ENCODE measurements around the gene GPX7.

Gene GPX7

DNA sequence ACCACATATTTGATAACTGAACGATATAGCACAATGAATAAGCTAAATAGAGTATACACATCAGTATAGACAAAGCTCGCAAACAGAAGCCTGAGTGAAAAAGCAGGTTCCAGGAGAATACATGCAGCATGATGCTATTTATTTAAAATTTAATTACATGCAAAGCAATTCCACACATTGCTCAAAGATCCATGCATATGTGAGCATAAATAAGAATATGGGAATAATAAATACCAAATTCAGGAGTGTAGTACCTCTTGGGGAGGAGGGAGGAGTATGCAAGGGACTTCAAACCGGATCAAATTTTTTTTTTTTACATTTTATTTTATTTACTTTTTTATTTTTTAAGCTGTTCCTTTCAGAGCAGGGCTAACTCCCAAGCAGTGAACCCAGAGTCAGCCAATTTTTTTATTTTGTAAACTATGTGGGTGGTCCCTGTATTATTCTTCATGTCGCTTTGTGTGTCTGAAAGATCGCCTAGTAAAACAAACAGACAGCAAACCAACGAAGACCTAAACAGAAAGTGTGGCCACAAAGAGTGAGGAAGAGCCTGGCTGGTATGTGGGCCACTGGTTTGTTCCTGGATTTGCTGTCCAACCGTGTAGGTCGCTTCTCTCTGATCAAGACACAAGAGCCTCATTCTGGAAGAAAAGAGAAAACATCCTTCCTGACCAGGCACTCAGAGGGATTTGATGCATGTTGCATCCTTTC lies 26.6 kb downstream of the GPX7 start:
- ATAC-seq (ENCODE audit: insufficient read depth, low read depth) = no peak
- Histone ChIP-seq H3K9ac (ENCODE audit: low read depth, low read length) (no peak overlapping the region), H2AFZ (ENCODE audit: low read depth, low read length) (no peak overlapping the region), H3K4me3 (ENCODE audit: low read depth in 1 of 2, low read length in 2 of 2) (no peak overlapping the region), H4K20me1 (ENCODE audit: insufficient read depth, low read length) (no peaks in the 10 kb centered on the region), H3K27me3 (ENCODE audit: insufficient read depth, low read length, poor library complexity) (no peaks in the 10 kb centered on the region), H3K9me3 (ENCODE audit: insufficient read depth, low read length, severe bottlenecking) (no peaks in the 10 kb centered on the region), H3K4me2 (ENCODE audit: insufficient read depth, low read length) (no peak overlapping the region), H3K36me3 (ENCODE audit: insufficient read depth, low read length) (no peaks in the 10 kb centered on the region), H3K79me2 (ENCODE audit: insufficient read depth, low read length) (no peaks in the 10 kb centered on the region), H3K27ac (ENCODE audit: low read length) (no peak overlapping the region), H3K4me1 (ENCODE audit: insufficient read depth, low read length) (no peaks in the 10 kb centered on the region)
- no peak for DNase-seq
- no peak for TF ChIP-seq EZH2 (IDR thresholded peaks at IDR 0.05; ENCODE audit: borderline replicate concordance, low read depth, low read length, severe bottlenecking)
- TF ChIP-seq, protein P1, sequence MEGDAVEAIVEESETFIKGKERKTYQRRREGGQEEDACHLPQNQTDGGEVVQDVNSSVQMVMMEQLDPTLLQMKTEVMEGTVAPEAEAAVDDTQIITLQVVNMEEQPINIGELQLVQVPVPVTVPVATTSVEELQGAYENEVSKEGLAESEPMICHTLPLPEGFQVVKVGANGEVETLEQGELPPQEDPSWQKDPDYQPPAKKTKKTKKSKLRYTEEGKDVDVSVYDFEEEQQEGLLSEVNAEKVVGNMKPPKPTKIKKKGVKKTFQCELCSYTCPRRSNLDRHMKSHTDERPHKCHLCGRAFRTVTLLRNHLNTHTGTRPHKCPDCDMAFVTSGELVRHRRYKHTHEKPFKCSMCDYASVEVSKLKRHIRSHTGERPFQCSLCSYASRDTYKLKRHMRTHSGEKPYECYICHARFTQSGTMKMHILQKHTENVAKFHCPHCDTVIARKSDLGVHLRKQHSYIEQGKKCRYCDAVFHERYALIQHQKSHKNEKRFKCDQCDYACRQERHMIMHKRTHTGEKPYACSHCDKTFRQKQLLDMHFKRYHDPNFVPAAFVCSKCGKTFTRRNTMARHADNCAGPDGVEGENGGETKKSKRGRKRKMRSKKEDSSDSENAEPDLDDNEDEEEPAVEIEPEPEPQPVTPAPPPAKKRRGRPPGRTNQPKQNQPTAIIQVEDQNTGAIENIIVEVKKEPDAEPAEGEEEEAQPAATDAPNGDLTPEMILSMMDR (IDR thresholded peaks at IDR 0.05; ENCODE audit: borderline replicate concordance, extremely low read depth, low read length, poor library complexity, severe bottlenecking) = no peak

DNA sequence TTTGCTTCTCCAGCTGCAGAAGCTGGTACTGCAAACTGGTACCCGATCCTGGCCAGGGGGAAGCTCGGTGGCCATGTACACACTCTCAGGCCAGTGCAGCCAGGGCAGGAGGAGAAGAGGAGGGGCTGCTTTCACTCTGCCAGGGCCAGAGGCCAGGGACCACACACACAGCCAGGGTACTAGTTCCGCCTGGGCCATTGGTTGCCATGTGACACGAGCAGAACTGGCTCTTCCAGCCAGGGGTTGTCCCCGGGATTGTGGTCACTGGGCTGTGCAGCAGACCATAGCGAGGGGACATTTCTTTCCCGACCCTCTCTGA lies 27.1 kb downstream of the GPX7 start:
- Histone ChIP-seq H4K20me1 (ENCODE audit: insufficient read depth, low read length) (no peaks in the 10 kb centered on the region), H3K27me3 (ENCODE audit: insufficient read depth, low read length, poor library complexity) (no peaks in the 10 kb centered on the region), H3K79me2 (ENCODE audit: insufficient read depth, low read length) (no peaks in the 10 kb centered on the region), H3K27ac (ENCODE audit: low read length) (no peak overlapping the region), H3K4me2 (ENCODE audit: insufficient read depth, low read length) (no peak overlapping the region), H3K9me3 (ENCODE audit: insufficient read depth, low read length, severe bottlenecking) (no peaks in the 10 kb centered on the region), H3K36me3 (ENCODE audit: insufficient read depth, low read length) (no peaks in the 10 kb centered on the region), H2AFZ (ENCODE audit: low read depth, low read length) (no peak overlapping the region), H3K4me1 (ENCODE audit: insufficient read depth, low read length) (no peaks in the 10 kb centered on the region), H3K9ac (ENCODE audit: low read depth, low read length) (no peak overlapping the region), H3K4me3 (ENCODE audit: low read depth in 1 of 2, low read length in 2 of 2) (no peak overlapping the region)
- ATAC-seq (ENCODE audit: insufficient read depth, low read depth) (no peak), DNase-seq (no peak)
- no peak for TF ChIP-seq EZH2 (IDR thresholded peaks at IDR 0.05; ENCODE audit: borderline replicate concordance, low read depth, low read length, severe bottlenecking)
- TF ChIP-seq, protein P1 (IDR thresholded peaks at IDR 0.05; ENCODE audit: borderline replicate concordance, extremely low read depth, low read length, poor library complexity, severe bottlenecking) = no peak

DNA sequence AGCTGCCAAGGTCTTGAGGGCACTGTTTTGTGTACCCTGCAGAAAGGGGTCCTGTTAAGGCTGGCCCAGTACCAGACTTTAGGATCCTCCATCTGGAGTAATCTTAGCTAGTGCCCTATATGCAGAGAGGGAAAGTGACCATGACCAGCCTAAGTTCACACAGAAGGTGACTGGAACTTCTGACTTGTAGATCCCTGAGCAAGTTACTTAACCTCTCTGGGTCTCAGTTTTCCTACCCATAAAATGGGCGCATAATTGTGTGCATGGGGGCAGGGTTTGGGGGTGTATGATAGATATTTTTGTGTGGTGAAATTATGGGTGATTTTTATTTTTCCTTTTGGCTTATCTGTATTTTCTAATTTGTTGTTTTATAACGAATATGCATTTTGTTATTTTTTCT lies 27.5 kb downstream of the GPX7 start:
- H3K4me3 ChIP-seq (ENCODE audit: low read depth in 1 of 2, low read length in 2 of 2) = no peak overlapping the region

More for the DNA sequence above, 27.5 kb downstream of the GPX7 start:
- H3K79me2 ChIP-seq (ENCODE audit: insufficient read depth, low read length) = no peaks in the 10 kb centered on the region
- DNase-seq (no peak), ATAC-seq (ENCODE audit: insufficient read depth, low read depth) (no peak)
- H3K9ac ChIP-seq (ENCODE audit: low read depth, low read length) = no peak overlapping the region
- no peaks in the 10 kb centered on the region for H3K36me3 ChIP-seq (ENCODE audit: insufficient read depth, low read length)
- H3K4me1 ChIP-seq (ENCODE audit: insufficient read depth, low read length) = no peaks in the 10 kb centered on the region
- no peaks in the 10 kb centered on the region for H3K9me3 ChIP-seq (ENCODE audit: insufficient read depth, low read length, severe bottlenecking)
- no peaks in the 10 kb centered on the region for H3K27me3 ChIP-seq (ENCODE audit: insufficient read depth, low read length, poor library complexity)
- no peak overlapping the region for H3K27ac ChIP-seq (ENCODE audit: low read length)
- no peak overlapping the region for H3K4me2 ChIP-seq (ENCODE audit: insufficient read depth, low read length)
- TF ChIP-seq EZH2 (IDR thresholded peaks at IDR 0.05; ENCODE audit: borderline replicate concordance, low read depth, low read length, severe bottlenecking) = no peak
- TF ChIP-seq, protein P1 (IDR thresholded peaks at IDR 0.05; ENCODE audit: borderline replicate concordance, extremely low read depth, low read length, poor library complexity, severe bottlenecking) = no peak
- H2AFZ ChIP-seq (ENCODE audit: low read depth, low read length) = no peak overlapping the region
- no peaks in the 10 kb centered on the region for H4K20me1 ChIP-seq (ENCODE audit: insufficient read depth, low read length)
